ENCODE measurements around the gene LRIT1. TPM values are rescaled to one million over a fixed set of nuclear protein-coding genes. Genes with fewer than 3 reads are reported as not detected.

The LRIT1 gene
- total RNA-seq, 1 donor from 2014 or later, result not detected

DNA sequence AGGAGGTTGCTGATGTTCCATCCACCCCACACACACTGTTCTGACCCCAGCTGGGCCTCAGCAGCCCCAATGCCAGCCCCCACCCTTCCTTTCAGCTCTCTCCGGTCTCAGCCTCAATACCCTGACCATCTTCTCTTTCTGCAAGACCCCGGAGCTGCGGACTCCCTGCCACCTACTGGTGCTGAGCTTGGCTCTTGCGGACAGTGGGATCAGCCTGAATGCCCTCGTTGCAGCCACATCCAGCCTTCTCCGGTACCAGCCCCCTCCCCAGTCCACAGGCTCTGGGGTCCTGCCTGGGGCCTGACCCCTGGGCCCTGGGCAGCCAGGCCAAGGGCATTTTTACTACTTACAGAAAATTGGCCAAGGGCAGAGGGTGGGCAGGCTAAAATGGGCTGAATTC lies 6.2 kb upstream of the LRIT1 start:
- DNase-seq, result no peak

DNA sequence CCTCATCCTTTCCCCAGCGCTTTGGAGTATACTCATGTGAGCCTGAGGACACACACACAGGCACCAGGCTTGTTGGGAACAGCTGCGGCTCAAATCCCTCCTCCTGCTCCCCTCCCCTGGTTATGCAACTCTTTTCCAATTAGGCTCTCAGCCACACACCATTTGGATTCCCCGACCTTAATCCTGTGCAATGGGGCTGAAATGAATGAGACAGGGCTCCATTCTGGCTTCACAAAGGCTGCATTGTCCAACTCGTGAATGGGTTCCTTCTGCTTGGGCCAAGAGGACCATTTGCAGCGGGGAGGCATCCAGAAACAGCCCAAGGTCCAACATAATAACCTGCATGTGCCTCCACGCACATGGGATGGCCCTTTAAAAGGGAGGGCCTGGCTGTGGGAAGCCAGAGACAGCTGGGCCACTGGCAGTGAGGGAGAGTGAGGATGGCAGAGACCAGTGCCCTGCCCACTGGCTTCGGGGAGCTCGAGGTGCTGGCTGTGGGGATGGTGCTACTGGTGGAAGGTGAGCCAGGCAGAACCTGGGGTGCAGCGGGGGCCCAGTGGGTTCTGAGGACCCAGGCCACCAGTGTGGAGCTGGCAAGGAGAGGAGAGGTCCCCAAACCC lies 3.4 kb upstream of the LRIT1 start, which contains the start of gene RGR:
Gene RGR, plus strand, starts transcription at position 403 of the 620 bp plus-strand sequence. Its CDS starts 38 bp downstream, at position 441.
- no peaks in the 10 kb centered on the region for H3K36me3 ChIP-seq
- no peak within 1 kb of the TSS for H3K4me3 ChIP-seq
- H3K27me3 ChIP-seq (ENCODE audit: low read depth), result no peaks in the 10 kb centered on the region
- intact Hi-C loops (cut with DNase I), result no loop called here
- TF ChIP-seq, protein P1, sequence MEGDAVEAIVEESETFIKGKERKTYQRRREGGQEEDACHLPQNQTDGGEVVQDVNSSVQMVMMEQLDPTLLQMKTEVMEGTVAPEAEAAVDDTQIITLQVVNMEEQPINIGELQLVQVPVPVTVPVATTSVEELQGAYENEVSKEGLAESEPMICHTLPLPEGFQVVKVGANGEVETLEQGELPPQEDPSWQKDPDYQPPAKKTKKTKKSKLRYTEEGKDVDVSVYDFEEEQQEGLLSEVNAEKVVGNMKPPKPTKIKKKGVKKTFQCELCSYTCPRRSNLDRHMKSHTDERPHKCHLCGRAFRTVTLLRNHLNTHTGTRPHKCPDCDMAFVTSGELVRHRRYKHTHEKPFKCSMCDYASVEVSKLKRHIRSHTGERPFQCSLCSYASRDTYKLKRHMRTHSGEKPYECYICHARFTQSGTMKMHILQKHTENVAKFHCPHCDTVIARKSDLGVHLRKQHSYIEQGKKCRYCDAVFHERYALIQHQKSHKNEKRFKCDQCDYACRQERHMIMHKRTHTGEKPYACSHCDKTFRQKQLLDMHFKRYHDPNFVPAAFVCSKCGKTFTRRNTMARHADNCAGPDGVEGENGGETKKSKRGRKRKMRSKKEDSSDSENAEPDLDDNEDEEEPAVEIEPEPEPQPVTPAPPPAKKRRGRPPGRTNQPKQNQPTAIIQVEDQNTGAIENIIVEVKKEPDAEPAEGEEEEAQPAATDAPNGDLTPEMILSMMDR (IDR thresholded peaks at IDR 0.05), result no peak
- no peak for DNase-seq
- H3K9me3 ChIP-seq, result no peaks in the 10 kb centered on the region
- peak; percentile 55 to 66 for ATAC-seq
- no peaks in the 10 kb centered on the region for H3K4me1 ChIP-seq
- H3K27ac ChIP-seq, result no peak within 1 kb of the TSS

More for the DNA sequence above, 6.2 kb upstream of the LRIT1 start:
- Histone ChIP-seq H3K9me3 (no peaks in the 10 kb centered on the region), H3K36me3 (no peaks in the 10 kb centered on the region), H3K27me3 (ENCODE audit: low read depth) (no peaks in the 10 kb centered on the region), H3K4me1 (no peaks in the 10 kb centered on the region), H3K27ac (no peak overlapping the region), H3K4me3 (no peak overlapping the region)
- TF ChIP-seq, protein P1 (IDR thresholded peaks at IDR 0.05), result no peak
- intact Hi-C loops (cut with DNase I), result no loop called here
- no peak for ATAC-seq

DNA sequence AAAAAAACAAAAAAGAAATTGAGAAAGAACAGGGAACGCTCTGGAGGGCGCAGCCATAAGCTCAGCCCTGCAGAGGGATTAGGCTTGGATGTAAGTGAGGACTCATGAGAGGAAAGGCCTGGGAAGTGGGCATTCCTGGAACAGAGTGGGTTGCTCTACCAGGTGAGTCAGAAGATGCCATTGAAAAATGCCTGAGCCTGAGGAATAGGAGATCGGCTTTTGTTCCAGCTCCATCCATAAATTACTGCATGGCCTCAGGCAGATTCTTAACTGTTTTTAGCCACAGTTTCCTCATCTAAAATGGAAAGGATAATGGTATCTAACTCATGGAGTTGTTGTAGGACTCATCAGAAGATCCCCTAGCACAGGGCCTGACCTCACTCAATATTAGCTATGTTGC lies 2.4 kb upstream of the LRIT1 start:
- Histone ChIP-seq H3K9me3 (no peaks in the 10 kb centered on the region), H3K27me3 (ENCODE audit: low read depth) (no peaks in the 10 kb centered on the region), H3K27ac (no peak overlapping the region), H3K4me3 (no peak overlapping the region), H3K36me3 (no peaks in the 10 kb centered on the region), H3K4me1 (no peaks in the 10 kb centered on the region)
- no peak for DNase-seq
- TF ChIP-seq, protein P1 (IDR thresholded peaks at IDR 0.05), result no peak
- intact Hi-C loops (cut with DNase I), result no loop called here
- ATAC-seq, result no peak

GRCh38 chr10:84238909-84239308 lies 2.4 kb downstream of the LRIT1 start:
- H3K4me3 ChIP-seq, result no peak overlapping the region
- no peaks in the 10 kb centered on the region for H3K36me3 ChIP-seq
- H3K27ac ChIP-seq, result no peak overlapping the region
- ATAC-seq (no peak), DNase-seq (no peak)
- TF ChIP-seq, protein P1 (IDR thresholded peaks at IDR 0.05), result no peak
- peaks cover 5% of the 10 kb centered on the region for H3K27me3 ChIP-seq (ENCODE audit: low read depth)
- H3K4me1 ChIP-seq, result no peaks in the 10 kb centered on the region
- H3K9me3 ChIP-seq, result no peaks in the 10 kb centered on the region
- intact Hi-C loops (cut with DNase I), result no loop called here

GRCh38 chr10:84237199-84238051 lies 3.9 kb downstream of the LRIT1 start:
- Histone ChIP-seq H3K4me3 (no peak overlapping the region), H3K36me3 (no peaks in the 10 kb centered on the region), H3K27ac (no peak overlapping the region), H3K9me3 (no peaks in the 10 kb centered on the region), H3K27me3 (ENCODE audit: low read depth) (peaks cover 5% of the 10 kb centered on the region), H3K4me1 (no peaks in the 10 kb centered on the region)
- DNase-seq (no peak), ATAC-seq (peak; percentile 14 to 18)
- TF ChIP-seq, protein P1 (IDR thresholded peaks at IDR 0.05), result peak; percentile 11
- intact Hi-C loops (cut with DNase I), result no loop called here

Data from lower lobe of right lung (tissue), 2 donors.